Pons (tissue), 1 donor: ENCODE results near the gene CNNM4.

Source experiments
- DNase-seq: peaks from one replicate; pipeline ENCODE4 v3.0.0-alpha.2; 2016; ENCODE audit warnings: low spot score

CNNM4 gene

GRCh38 chr2:96811917-96812316 lies 51.2 kb downstream of the CNNM4 start:
- DNase-seq: no peak

GRCh38 chr2:96813656-96814055 lies 53.0 kb downstream of the CNNM4 start:
- DNase-seq: no peak

- DNase-seq: peak; percentile 21
Measured at GRCh38 chr2:96815326-96816126, 54.8 kb downstream of the CNNM4 start.

GRCh38 chr2:96816127-96816835 lies 55.6 kb downstream of the CNNM4 start, which contains the start of gene CNNM3:
Gene CNNM3, plus strand, starts transcription at chr2:96816268. Its CDS starts 10 bp downstream, at chr2:96816278.
- DNase-seq: peak; percentile 93

- DNase-seq: no peak
Measured at GRCh38 chr2:96816836-96817702, 56.4 kb downstream of the CNNM4 start.

GRCh38 chr2:96817882-96818281 lies 57.2 kb downstream of the CNNM4 start:
- DNase-seq: no peak

GRCh38 chr2:96819128-96819875 lies 58.6 kb downstream of the CNNM4 start:
- no peak for DNase-seq

- no peak for DNase-seq
Measured at GRCh38 chr2:96819876-96820511, 59.3 kb downstream of the CNNM4 start.

- no peak for DNase-seq
Measured at GRCh38 chr2:96821113-96821675, 60.5 kb downstream of the CNNM4 start.

GRCh38 chr2:96822786-96823185 lies 62.1 kb downstream of the CNNM4 start:
- DNase-seq: no peak

- no peak for DNase-seq
Measured at GRCh38 chr2:96823198-96823597, 62.5 kb downstream of the CNNM4 start.

- no peak for DNase-seq
Measured at GRCh38 chr2:96824079-96824870, 63.6 kb downstream of the CNNM4 start.

GRCh38 chr2:96825057-96825456 lies 64.4 kb downstream of the CNNM4 start:
- no peak for DNase-seq

GRCh38 chr2:96826546-96827278 lies 66.0 kb downstream of the CNNM4 start:
- DNase-seq: no peak

GRCh38 chr2:96828436-96828835 lies 67.7 kb downstream of the CNNM4 start:
- DNase-seq: no peak

- DNase-seq: no peak
Measured at GRCh38 chr2:96828874-96829273, 68.2 kb downstream of the CNNM4 start.

GRCh38 chr2:96830044-96830562 lies 69.4 kb downstream of the CNNM4 start:
- DNase-seq: no peak

- no peak for DNase-seq
Measured at GRCh38 chr2:96831679-96832078, 71.0 kb downstream of the CNNM4 start.

GRCh38 chr2:96832408-96832753 lies 71.7 kb downstream of the CNNM4 start:
- no peak for DNase-seq
